ENCODE data around the gene MKNK1.
A peak's percentile ranks its signal among the peaks of the same experiment; 100 is the strongest.

MKNK1 gene

GRCh38 chr1:46647611-46648010 lies 43.5 kb upstream of the MKNK1 start:
- H3K27ac ChIP-seq: no peak overlapping the region
- POLR2A ChIA-PET (ENCODE audit: low non-redundant PET): no interaction called here
- CTCF ChIA-PET: no interaction called here
- DNase-seq (ENCODE audit: low spot score): no peak
- no peak for TF ChIP-seq CTCF (conservative IDR thresholded peaks at IDR 0.05; ENCODE audit: low read depth)

GRCh38 chr1:46646844-46647243 lies 42.8 kb upstream of the MKNK1 start:
- no peak for TF ChIP-seq CTCF (conservative IDR thresholded peaks at IDR 0.05; ENCODE audit: low read depth)
- CTCF ChIA-PET: no interaction called here
- DNase-seq (ENCODE audit: low spot score): no peak
- POLR2A ChIA-PET (ENCODE audit: low non-redundant PET): interaction anchor here (0.7 kb wide), 1 partner anchor 30 kb away, joined by 4 read pairs; the partner anchor contains the start of gene MOB3C
- no peak overlapping the region for H3K27ac ChIP-seq

GRCh38 chr1:46646331-46646730 lies 42.3 kb upstream of the MKNK1 start:
- H3K27ac ChIP-seq: no peak overlapping the region
- ChIA-PET POLR2A (ENCODE audit: low non-redundant PET) (no interaction called here), CTCF (no interaction called here)
- no peak for DNase-seq (ENCODE audit: low spot score)
- TF ChIP-seq CTCF (conservative IDR thresholded peaks at IDR 0.05; ENCODE audit: low read depth): no peak

- DNase-seq (ENCODE audit: low spot score): no peak
- no peak overlapping the region for H3K27ac ChIP-seq
- CTCF ChIA-PET: no interaction called here
- no peak for TF ChIP-seq CTCF (conservative IDR thresholded peaks at IDR 0.05; ENCODE audit: low read depth)
- POLR2A ChIA-PET (ENCODE audit: low non-redundant PET): no interaction called here
Measured at GRCh38 chr1:46645815-46646214, 41.7 kb upstream of the MKNK1 start.

- H3K27ac ChIP-seq: no peak overlapping the region
- DNase-seq (ENCODE audit: low spot score): peak; percentile 36
- no peak for TF ChIP-seq CTCF (conservative IDR thresholded peaks at IDR 0.05; ENCODE audit: low read depth)
- CTCF ChIA-PET: interaction anchor here (0.6 kb wide), 1 partner anchor 637 kb away, joined by 7 read pairs; no protein-coding TSS in a partner anchor
- POLR2A ChIA-PET (ENCODE audit: low non-redundant PET): no interaction called here
Measured at GRCh38 chr1:46643368-46643775, 39.3 kb upstream of the MKNK1 start.

GRCh38 chr1:46642115-46642680 lies 38.1 kb upstream of the MKNK1 start:
- POLR2A ChIA-PET (ENCODE audit: low non-redundant PET): no interaction called here
- CTCF ChIA-PET: interaction anchor here (0.6 kb wide), 1 partner anchor 362 kb away, joined by 3 read pairs; no protein-coding TSS in a partner anchor
- no peak for DNase-seq (ENCODE audit: low spot score)
- no peak overlapping the region for H3K27ac ChIP-seq
- TF ChIP-seq CTCF (conservative IDR thresholded peaks at IDR 0.05; ENCODE audit: low read depth): no peak

All from RWPE1 (cell line).